Stimulated activated effector memory CD8-positive, alpha-beta T cell treated with anti-CD3 and anti-CD28 coated beads, Interleukin-12 subunit alpha, Interleukin-12 subunit beta, amount 100 ng/mL, for 72 hours (primary cell): ENCODE data around the gene TCF7L2.

Experiments used
- ATAC-seq: fragments of 150-1000 bp; cut with Tn5 transposase; 2 replicates; pipeline ENCODE4 v1.10.0; 2021
- DNase-seq, 2 donors: peaks; one replicate each; pipeline ENCODE4 v3.0.0; 2021 to 2022; ENCODE audit warnings: low spot score in 2 of 2
- H3K27ac Mint-ChIP-seq: one replicate; pipeline ENCODE4 v1.8.0; 2022; ENCODE audit warnings: mild to moderate bottlenecking, mixed read lengths
- H3K36me3 Mint-ChIP-seq: one replicate; pipeline ENCODE4 v1.8.0; 2022; ENCODE audit warnings: mild to moderate bottlenecking, mixed read lengths
- H3K4me1 Mint-ChIP-seq: one replicate; pipeline ENCODE4 v1.8.0; 2022; ENCODE audit warnings: mixed read lengths
- H3K4me3 Mint-ChIP-seq: one replicate; pipeline ENCODE4 v1.8.0; 2022; ENCODE audit warnings: mild to moderate bottlenecking, mixed read lengths
- H3K9me3 Mint-ChIP-seq: one replicate; pipeline ENCODE4 v1.8.0; 2022; ENCODE audit warnings: mixed read lengths

Gene TCF7L2

DNA sequence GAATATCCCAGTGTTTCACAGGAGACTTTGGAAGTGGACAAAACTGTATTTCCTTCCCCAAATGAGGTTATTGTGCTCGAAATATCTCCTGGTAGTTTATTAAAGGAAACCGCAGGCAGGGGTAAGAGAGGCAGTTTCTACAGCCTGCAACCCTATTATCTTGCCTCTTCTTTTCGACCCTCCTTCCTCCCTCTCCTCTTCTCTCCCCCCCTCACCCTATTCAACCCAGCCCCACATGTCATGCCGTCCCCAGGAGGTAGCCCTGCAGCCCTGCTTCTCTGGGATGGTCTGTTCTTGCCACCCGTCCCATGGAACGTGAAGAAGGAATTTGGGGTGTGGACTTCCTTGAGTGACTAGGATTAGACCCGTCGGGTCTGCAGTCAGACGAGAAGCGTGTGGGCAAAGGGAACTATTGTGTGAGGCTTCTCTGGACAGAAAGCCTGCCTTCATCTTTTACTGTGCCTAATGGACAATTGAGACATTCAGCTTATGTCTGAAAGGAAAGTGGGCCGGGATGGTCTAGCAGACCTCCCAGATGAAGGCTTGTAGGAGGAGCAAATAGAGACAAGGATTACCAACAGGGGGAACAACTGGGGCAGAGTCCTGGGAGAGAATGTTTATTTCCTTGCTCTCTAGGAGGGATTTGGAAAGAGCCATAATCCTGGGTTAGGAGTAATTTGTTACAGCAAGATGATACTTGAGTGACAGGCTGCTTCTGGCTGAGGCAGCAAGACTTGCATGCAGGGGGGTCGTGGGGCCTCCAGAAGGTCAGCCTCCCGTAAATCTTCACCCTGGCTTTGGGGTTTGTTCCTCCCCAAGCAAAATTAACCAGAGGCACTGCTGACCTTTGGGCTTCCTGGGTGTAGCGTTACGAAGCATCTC lies 77.8 kb downstream of the TCF7L2 start:
- Mint-ChIP-seq H3K4me1 (no peaks in the 10 kb centered on the region), H3K27ac (no peak overlapping the region), H3K9me3 (no peaks in the 10 kb centered on the region), H3K36me3 (no peaks in the 10 kb centered on the region), H3K4me3 (no peak overlapping the region)
- ATAC-seq = no peak
- no peak for DNase-seq

DNA sequence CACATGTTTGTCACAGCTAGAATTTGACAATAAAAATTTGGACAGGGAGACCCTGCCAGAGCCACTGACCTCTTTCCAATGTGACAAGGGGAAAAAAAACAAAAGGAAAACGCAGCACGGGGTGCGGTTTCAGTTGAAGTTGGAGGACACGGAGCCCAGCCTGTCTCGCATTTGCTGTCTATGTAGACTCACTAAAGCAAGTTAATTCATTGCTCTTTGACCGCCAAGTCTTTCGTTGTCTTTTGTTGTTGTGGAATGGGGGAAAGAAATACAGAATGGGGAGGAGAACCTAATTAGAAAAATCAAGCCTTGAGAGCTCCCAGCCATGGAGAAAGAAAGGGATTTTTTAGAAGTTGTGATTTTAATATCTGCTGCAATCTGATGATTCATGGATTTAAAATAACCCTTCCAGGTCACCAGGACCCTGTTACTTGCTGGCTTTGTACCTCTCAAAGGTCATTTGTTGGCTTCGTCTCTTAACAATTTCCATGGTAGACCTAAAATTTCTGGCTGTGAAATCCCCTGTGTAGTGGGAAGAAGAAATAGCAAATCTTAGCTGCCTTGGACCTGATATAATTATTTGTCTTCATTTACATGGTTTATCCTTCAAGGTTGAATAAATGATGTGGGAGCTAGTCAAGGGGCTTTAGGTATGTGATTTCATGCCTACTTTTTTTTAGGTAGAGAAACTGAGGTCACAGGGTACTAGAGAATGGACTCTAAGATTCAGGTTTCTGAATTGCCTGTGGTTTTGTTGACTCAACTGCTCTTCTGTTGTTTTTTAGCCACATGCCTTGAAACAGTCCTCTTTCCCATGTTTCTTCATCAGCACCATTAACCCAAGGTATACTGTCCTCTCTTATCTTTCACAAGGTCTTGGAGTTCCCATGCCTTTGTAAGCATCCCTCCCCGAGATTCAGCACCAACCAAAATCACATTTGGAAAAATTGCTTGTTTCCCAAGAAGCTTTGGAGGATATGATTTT lies 78.7 kb downstream of the TCF7L2 start:
- Mint-ChIP-seq H3K27ac (no peak overlapping the region), H3K9me3 (no peaks in the 10 kb centered on the region), H3K36me3 (no peaks in the 10 kb centered on the region), H3K4me3 (no peak overlapping the region), H3K4me1 (no peaks in the 10 kb centered on the region)
- no peak for ATAC-seq
- no peak for DNase-seq

DNA sequence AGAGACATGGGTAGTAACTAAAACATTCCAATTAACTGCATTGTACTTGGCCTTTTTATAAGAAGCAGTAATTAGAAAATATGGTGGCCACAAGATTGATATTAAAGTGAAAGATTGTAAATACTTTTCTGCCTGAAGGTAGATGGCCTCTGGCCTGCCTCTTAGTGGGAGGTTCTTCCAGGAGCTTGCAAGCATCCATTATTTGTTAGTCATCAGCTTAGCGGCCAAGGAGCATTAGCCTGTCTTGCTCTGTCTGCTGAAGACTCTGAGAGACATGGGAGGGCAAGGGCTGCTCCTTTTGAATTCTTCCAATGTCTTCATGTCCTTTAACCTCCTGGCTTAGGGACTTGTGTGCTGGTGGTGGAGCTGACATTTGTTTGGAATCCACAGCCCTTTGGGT lies 80.4 kb downstream of the TCF7L2 start:
- H3K4me1 Mint-ChIP-seq = no peaks in the 10 kb centered on the region
- H3K9me3 Mint-ChIP-seq = no peaks in the 10 kb centered on the region
- no peak for DNase-seq
- H3K36me3 Mint-ChIP-seq = no peaks in the 10 kb centered on the region
- no peak overlapping the region for H3K27ac Mint-ChIP-seq
- ATAC-seq = no peak
- no peak overlapping the region for H3K4me3 Mint-ChIP-seq

DNA sequence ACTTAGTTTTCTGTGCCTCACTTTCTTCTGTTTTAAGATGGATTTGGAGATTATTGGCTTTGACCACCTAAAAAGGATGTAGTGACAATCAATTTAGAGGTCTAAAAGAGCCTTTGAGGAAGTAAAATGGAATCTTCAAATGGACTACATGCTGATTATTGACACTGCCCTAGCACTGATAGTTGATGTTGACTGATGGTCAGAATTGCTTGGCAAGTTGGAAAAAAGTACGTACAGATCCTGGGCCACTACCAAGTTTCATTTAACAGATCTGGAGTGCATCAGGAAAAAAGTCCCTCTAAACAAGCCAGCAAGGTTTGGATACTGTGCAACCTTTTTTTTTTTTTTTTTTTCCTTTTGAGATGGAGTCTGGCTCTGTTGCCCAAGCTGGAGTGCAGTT lies 81.1 kb downstream of the TCF7L2 start:
- ATAC-seq (no peak), DNase-seq (no peak)
- no peak overlapping the region for H3K4me3 Mint-ChIP-seq
- H3K36me3 Mint-ChIP-seq = no peaks in the 10 kb centered on the region
- H3K9me3 Mint-ChIP-seq = no peaks in the 10 kb centered on the region
- no peaks in the 10 kb centered on the region for H3K4me1 Mint-ChIP-seq
- H3K27ac Mint-ChIP-seq = no peak overlapping the region

DNA sequence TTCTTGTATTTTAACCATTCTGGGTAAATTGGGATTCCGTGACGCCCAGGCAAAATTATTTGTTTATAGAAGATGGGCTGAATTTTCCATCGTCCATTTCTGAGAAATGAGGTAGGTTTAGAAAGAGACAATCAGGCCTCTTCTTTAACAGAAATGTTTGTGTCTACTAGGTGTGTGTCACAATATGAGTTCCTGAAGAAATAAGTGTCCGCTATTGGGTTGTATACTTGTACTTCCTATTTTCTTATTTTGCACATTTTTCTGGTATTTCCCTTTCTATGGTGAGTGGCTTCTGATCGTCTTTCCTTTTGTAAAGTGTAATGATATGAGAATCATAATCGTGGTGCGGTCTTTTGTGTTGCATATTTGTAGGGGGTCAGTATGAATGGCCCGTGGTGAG lies 83.9 kb downstream of the TCF7L2 start:
- DNase-seq = no peak
- H3K27ac Mint-ChIP-seq = no peak overlapping the region
- no peaks in the 10 kb centered on the region for H3K4me1 Mint-ChIP-seq
- H3K9me3 Mint-ChIP-seq = no peaks in the 10 kb centered on the region
- no peak overlapping the region for H3K4me3 Mint-ChIP-seq
- ATAC-seq = no peak
- no peaks in the 10 kb centered on the region for H3K36me3 Mint-ChIP-seq

DNA sequence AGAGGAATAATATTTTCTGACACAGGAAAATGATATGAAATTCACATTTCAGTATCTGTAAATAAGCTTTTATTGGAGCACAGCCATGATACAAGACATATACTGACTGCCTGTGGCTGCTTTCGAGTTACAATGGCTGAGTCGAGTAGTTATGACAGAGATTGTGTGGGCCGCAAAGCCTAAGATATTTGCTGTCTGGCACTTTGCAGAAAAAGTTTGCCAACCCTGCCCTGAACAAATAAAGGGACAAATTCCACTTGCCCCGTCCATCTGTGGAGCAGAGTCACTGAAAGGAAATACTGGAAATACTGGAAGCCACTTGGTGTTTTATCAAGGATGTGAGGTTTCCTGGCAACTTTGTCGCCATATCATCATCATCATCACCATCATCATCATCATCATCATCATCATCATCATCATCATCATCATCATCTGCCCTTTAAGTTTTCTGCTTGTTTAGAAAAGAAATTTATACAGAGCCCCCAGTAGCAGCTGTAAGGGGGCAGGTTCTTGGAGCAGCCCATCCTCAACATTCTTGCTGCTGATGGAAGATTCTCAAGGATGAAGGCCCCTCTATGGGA lies 85.8 kb downstream of the TCF7L2 start:
- no peaks in the 10 kb centered on the region for H3K9me3 Mint-ChIP-seq
- no peak overlapping the region for H3K4me3 Mint-ChIP-seq
- H3K36me3 Mint-ChIP-seq = no peaks in the 10 kb centered on the region
- no peak for DNase-seq
- ATAC-seq = no peak
- H3K4me1 Mint-ChIP-seq = no peaks in the 10 kb centered on the region
- H3K27ac Mint-ChIP-seq = no peak overlapping the region

DNA sequence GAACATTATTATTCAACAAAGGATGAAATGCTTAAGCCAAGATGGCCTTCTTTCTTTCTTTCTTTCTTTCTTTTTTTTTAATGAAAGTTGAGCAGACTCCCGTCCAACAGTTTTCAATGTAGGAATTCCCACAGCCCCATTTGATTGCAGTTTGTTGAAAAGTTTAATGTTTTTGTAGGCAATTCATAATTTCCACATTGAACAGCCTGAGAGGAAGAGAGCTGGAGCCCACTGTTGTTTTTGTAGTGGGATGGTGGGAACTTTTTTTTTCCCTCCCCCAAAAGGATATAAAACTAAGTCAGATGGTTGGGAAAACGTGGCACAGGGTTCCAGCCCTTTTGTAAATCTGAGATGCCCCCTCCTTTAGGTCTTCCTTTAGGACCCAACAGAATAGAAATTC lies 86.6 kb downstream of the TCF7L2 start:
- H3K4me1 Mint-ChIP-seq = no peaks in the 10 kb centered on the region

DNA sequence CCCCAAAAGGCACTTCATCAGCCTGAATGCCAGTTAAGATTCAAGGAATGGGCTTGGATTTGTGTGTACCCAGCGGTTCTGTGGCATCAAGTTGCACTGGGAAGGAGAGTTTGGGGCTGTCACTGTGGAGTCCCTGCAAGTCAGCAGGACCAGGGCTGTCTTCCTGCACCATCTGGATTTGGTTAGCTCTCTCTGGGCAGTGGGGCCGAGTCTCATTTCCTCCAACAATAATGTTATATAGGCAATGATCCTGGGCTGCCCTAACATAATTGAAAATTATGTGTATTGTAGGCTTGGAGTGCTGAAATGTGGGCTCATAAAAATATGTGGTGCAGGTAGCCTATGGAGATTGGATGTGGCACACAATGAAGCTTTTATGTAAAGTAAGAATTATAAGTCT lies 87.2 kb downstream of the TCF7L2 start:
- Mint-ChIP-seq H3K27ac (no peak overlapping the region), H3K4me3 (no peak overlapping the region), H3K9me3 (no peaks in the 10 kb centered on the region), H3K4me1 (no peaks in the 10 kb centered on the region), H3K36me3 (no peaks in the 10 kb centered on the region)
- ATAC-seq = no peak
- no peak for DNase-seq

More for the DNA sequence above, 86.6 kb downstream of the TCF7L2 start:
- no peak overlapping the region for H3K27ac Mint-ChIP-seq
- ATAC-seq = no peak
- no peak overlapping the region for H3K4me3 Mint-ChIP-seq
- H3K36me3 Mint-ChIP-seq = no peaks in the 10 kb centered on the region
- DNase-seq = no peak
- no peaks in the 10 kb centered on the region for H3K9me3 Mint-ChIP-seq

DNA sequence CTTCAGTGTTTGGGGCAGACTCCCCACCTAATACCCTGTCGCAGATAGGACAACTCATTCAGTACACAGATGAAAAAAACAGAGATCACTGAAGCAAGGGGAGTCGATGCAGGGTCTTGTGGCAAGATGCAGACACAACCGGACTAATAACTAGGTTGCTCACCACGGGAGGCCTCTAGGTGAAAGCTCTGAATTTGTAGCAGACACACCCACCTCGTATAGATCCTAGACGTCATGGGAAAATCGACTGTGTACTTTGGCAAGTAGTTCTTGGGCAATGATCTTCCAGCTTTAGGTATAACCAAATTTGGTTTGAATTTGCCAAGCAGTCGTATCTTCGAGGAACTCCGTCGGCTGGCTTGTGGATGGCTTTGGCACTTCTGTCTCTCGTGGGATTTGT lies 88.1 kb downstream of the TCF7L2 start:
- no peak overlapping the region for H3K27ac Mint-ChIP-seq
- H3K36me3 Mint-ChIP-seq = no peaks in the 10 kb centered on the region
- no peak overlapping the region for H3K4me3 Mint-ChIP-seq
- no peaks in the 10 kb centered on the region for H3K9me3 Mint-ChIP-seq
- no peaks in the 10 kb centered on the region for H3K4me1 Mint-ChIP-seq
- DNase-seq (no peak), ATAC-seq (no peak)

DNA sequence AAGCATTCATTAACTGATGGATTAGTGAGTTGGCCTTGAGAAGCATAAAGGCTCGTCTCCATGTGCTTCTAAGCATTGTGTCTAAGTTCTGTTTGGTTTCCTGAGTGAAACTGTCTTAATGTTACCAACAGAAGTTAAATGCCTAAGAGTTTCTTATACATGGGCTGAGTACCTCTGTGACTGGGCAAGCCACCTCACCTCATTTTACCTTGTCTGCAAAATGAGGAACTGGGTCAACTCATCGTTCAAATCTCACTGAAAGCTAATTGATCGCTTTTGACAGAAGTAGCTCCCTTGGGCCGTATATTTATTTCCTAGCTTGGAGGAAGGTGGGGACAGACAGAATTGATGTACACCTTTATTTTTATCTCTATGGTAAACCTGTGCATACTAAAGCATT lies 88.9 kb downstream of the TCF7L2 start:
- ATAC-seq (no peak), DNase-seq (no peak)
- Mint-ChIP-seq H3K4me1 (no peaks in the 10 kb centered on the region), H3K27ac (no peak overlapping the region), H3K36me3 (no peaks in the 10 kb centered on the region), H3K4me3 (no peak overlapping the region), H3K9me3 (no peaks in the 10 kb centered on the region)

DNA sequence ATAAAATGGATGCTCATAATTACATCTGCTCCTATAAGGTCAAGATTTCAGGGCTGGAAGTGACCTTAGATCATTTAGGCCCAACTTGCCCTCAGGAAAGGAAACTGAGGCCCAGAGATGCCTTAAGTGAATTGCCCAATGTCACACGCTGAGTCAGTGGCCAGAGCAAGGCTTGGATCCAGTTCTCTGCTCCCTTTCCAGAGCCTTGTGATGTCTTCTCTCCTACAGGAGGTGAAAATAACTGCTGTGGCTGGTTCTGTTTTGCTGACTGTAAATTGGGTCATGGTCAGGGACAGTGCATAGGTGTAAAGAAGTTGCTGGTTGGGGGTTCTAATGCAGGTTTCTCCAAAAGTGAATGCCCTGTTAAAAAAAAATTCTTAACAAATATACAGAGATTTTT lies 91.3 kb downstream of the TCF7L2 start:
- peaks cover 10% of the 10 kb centered on the region for H3K4me1 Mint-ChIP-seq
- DNase-seq (no peak), ATAC-seq (no peak)
- H3K4me3 Mint-ChIP-seq = no peak overlapping the region
- no peak overlapping the region for H3K27ac Mint-ChIP-seq
- H3K36me3 Mint-ChIP-seq = no peaks in the 10 kb centered on the region
- H3K9me3 Mint-ChIP-seq = no peaks in the 10 kb centered on the region

DNA sequence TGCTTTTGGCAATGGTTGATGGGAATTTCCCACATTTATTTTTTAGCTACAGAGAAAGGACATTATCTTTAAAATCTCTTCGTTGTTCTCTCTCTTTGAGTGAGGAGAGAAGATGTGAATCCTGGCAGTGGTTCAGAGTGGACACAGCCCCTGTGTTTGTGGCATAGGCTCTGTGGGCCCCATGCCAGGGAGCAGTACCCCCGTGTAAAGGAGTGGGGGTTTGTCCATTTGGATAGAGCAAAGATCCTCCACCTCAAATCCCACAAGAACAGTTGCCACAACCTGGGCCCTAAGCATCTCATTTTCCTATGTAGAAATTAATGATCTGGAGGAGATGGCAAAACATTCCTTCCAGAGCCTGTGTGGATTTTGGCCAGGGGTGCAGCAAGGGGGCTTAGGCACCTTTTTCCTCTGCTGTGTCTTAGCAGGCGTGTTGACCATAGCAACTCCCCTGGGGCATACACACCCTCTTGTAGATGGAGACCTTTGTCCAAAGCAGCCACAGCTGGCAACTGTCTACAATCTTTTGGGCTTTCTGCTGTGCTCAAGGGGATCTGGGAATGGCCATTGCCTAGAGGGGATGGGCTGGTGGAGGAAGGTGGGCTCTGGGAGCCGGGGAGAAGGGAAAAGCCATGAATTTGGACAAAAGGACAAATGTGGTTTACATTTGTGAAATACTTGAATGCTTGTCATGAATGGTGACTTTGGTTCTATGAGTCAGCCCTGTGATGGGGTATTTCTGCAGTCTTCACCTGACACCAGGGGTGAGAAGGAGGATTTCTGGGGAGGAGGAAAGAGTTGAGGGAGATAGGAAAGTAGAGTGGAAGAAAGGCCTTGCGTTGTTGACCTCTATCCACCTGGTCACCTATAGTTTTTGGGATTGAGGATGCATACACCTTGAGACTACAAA lies 92.0 kb downstream of the TCF7L2 start:
- ATAC-seq (no peak), DNase-seq (no peak)
- Mint-ChIP-seq H3K4me3 (no peak overlapping the region), H3K9me3 (no peaks in the 10 kb centered on the region), H3K4me1 (peaks cover 10% of the 10 kb centered on the region), H3K27ac (no peak overlapping the region), H3K36me3 (no peaks in the 10 kb centered on the region)

DNA sequence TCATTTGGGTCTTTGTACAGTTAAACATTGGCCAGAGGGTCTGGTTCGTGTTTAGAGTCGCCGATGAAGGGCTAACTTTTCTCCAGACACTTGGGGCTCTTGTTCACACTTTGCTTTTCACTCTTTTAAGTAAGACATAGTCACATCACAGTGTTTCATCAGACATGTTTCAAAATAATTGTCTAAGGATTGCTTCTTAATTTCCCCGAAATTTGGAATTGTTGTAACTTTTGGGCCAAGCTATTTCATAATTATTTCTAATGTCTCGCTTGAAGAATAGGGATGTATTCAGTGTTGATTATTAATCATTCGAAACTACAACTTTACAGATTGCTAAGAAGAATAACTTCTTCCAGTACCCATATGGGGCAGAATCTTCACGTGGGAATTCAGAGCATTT lies 92.8 kb downstream of the TCF7L2 start:
- Mint-ChIP-seq H3K36me3 (no peaks in the 10 kb centered on the region), H3K4me1 (peaks cover 10% of the 10 kb centered on the region), H3K9me3 (no peaks in the 10 kb centered on the region), H3K4me3 (no peak overlapping the region), H3K27ac (no peak overlapping the region)
- ATAC-seq (no peak), DNase-seq (no peak)

DNA sequence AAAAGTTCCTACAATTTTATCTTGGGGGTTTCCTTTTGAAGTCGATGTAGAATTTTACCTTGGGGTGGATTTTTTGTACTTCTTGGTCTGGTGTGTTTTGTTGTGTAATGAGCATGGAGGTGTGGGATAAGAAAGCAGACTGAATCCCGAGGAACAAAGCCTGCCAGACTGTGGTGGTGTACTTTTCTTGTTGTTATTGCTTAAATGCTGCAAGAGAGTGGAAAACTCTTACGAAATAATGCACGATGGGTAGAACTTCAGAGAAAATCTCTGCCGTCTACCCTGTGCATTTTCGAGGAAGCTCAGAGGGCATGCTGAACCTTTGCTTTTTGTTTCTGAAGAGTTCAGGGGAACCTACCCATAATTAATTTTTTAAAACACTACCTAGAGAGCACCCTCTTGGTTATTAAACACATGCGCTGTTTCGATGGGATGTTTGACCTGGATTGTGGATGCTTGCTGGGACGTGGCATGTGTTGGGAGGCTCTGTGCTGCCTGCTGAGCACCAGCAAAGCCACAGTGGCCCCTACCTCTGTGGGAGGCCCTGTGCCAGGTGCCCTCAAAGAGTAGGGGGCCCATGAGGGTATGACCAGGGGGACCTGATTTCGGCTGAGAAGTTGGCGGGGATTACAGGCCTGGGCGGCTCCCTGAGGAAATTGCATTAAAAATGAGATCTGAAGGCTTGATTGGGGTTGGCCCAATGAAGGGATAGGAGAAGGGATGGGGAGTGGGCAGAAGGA lies 94.1 kb downstream of the TCF7L2 start:
- ATAC-seq (no peak), DNase-seq (no peak)
- no peak overlapping the region for H3K27ac Mint-ChIP-seq
- no peaks in the 10 kb centered on the region for H3K9me3 Mint-ChIP-seq
- no peak overlapping the region for H3K4me3 Mint-ChIP-seq
- H3K36me3 Mint-ChIP-seq = no peaks in the 10 kb centered on the region
- H3K4me1 Mint-ChIP-seq = peaks cover 11% of the 10 kb centered on the region
